Stimulated activated CD4-positive, alpha-beta T cell treated with anti-CD3 and anti-CD28 coated beads, Interleukin-2, amount 100 ng/mL, for 48 hours (primary cell): Measurements from ENCODE around the gene WFDC5.
"Not testable (repeated sequence)": the region's sequence is repeated elsewhere in the genome, so short reads cannot be mapped to it uniquely, and the experiment has no call there.

ENCODE experiments used
- DNase-seq, 2 donors: peaks; one replicate each; pipeline ENCODE4 v3.0.0-alpha.2; 2020

Gene WFDC5

GRCh38 chr20:45087097-45087790, 27.7 kb downstream of the WFDC5 start:
- DNase-seq = no peak

- DNase-seq = no peak
Observed at GRCh38 chr20:45085867-45086266, 29.1 kb downstream of the WFDC5 start.

GRCh38 chr20:45085289-45085688, 29.7 kb downstream of the WFDC5 start:
- no peak for DNase-seq

- no peak for DNase-seq
Observed at GRCh38 chr20:45083127-45083526, 31.8 kb downstream of the WFDC5 start.

- no peak for DNase-seq
Observed at GRCh38 chr20:45082468-45082867, 32.5 kb downstream of the WFDC5 start.

GRCh38 chr20:45080867-45081624, 33.9 kb downstream of the WFDC5 start:
- no peak for DNase-seq

GRCh38 chr20:45077559-45077958, 37.4 kb downstream of the WFDC5 start:
- no peak for DNase-seq

- DNase-seq = no peak
Observed at GRCh38 chr20:45073221-45073620, 41.8 kb downstream of the WFDC5 start.

- DNase-seq = no peak
Observed at GRCh38 chr20:45072066-45072465, 42.9 kb downstream of the WFDC5 start.

GRCh38 chr20:45070932-45071632, 43.9 kb downstream of the WFDC5 start:
- no peak for DNase-seq

- no peak for DNase-seq
Observed at GRCh38 chr20:45069261-45069660, 45.7 kb downstream of the WFDC5 start.

- DNase-seq = no peak
Observed at GRCh38 chr20:45067558-45067957, 47.4 kb downstream of the WFDC5 start.

- DNase-seq = no peak
Observed at GRCh38 chr20:45067087-45067486, 47.9 kb downstream of the WFDC5 start.

GRCh38 chr20:45066372-45066771, 48.6 kb downstream of the WFDC5 start:
- DNase-seq = no peak

GRCh38 chr20:45064812-45065211, 50.2 kb downstream of the WFDC5 start:
- DNase-seq = no peak

- DNase-seq = not testable (repeated sequence)
Observed at GRCh38 chr20:45063107-45063506, 51.9 kb downstream of the WFDC5 start.

- DNase-seq = no peak
Observed at GRCh38 chr20:45061244-45061643, 53.7 kb downstream of the WFDC5 start.

- DNase-seq = no peak
Observed at GRCh38 chr20:45060294-45060693, 54.7 kb downstream of the WFDC5 start.
